A204.1 (cell line): Measurements from ENCODE around the gene RPRD1A.
"Not testable (repeated sequence)": the region's sequence is repeated elsewhere in the genome, so short reads cannot be mapped to it uniquely, and the experiment has no call there.

Experiments used
- FAIRE-seq: peaks from 2 replicates; lab custom pipeline; 2012; peaks lifted over from hg19 to GRCh38; lab: Jason Lieb, UNC

RPRD1A gene, protein sequence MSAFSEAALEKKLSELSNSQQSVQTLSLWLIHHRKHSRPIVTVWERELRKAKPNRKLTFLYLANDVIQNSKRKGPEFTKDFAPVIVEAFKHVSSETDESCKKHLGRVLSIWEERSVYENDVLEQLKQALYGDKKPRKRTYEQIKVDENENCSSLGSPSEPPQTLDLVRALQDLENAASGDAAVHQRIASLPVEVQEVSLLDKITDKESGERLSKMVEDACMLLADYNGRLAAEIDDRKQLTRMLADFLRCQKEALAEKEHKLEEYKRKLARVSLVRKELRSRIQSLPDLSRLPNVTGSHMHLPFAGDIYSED

DNA sequence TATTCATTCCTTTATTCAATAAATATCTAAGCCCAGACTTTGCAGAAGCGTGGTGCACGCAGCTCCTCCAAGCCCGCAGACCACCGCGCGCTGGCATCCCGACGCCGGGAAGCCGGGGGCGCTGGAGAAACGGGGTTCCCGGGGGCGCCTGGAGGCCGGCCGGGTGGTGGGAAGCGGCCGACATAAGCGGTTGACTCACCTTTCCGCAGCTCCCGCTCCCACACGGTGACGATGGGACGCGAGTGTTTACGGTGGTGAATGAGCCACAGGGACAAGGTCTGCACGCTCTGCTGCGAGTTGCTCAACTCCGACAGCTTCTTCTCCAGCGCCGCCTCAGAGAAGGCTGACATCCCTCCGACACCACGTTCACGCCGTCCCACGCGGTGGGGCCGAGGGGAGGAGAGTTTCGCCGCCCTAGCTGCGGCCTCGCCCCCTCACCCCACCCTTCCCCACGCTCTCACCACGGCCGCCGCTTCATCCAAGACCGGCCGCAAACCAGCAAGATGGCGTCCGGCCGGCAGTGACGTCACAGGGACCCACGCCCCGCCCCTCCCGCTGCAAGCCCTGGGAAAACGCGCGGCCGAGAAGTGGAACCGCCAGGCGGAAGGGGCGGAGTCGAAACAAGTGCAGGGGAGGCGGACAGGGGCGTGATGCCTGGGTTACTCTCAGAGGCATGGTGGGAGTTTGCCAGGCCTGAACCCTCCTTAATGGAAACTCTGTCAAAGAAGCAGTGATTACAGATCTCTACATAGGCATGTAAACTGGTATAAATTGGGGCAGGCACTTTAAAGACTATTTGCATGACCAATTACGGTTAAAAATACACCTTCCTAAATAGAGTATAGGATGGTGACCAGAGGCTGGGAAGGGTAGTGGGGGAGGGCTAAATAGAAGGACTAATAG lies at the start of gene RPRD1A:
TSS of gene RPRD1A (minus strand) at position 505 of the 903 bp plus-strand sequence. CDS start at position 350, 155 bp downstream.
- FAIRE-seq: peak; percentile 82

DNA sequence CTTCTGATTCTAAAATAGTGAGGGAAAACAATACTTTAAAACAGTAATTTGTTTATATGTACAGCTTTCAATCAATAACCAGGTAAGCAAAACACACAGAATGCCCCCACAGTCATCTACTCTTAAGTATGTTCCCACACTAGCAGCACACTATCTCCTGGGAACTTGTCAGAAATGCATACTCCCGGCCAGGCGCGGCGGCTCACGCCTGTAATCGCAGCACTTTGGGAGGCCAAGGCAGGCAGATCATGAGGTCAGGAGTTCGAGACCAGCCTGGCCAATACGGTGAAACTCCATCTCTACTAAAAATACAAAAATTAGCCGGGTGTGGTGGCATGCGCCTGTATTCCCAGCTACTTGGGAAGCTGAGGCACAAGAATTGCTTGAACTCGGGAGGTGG lies 49.4 kb upstream of the RPRD1A start:
- FAIRE-seq: not testable (repeated sequence)

DNA sequence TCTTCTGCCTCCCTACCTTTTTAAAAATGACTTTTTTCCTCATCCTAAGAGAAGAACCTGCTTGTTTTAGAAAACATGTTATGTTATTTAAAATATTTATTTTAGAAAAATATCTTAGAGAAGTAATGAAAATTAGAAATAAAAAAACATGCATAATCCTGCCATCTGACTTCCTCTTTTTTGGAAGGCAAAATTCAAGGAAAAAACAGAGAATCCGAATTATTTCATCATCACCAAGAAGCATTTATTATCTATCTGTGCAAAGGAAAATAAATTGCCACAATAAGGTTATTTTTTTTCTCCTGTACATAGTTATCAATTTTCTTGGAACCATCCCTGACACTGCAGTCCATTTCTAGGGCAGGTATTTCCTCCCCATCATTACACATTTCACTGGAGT lies 47.4 kb upstream of the RPRD1A start:
- FAIRE-seq: no peak

DNA sequence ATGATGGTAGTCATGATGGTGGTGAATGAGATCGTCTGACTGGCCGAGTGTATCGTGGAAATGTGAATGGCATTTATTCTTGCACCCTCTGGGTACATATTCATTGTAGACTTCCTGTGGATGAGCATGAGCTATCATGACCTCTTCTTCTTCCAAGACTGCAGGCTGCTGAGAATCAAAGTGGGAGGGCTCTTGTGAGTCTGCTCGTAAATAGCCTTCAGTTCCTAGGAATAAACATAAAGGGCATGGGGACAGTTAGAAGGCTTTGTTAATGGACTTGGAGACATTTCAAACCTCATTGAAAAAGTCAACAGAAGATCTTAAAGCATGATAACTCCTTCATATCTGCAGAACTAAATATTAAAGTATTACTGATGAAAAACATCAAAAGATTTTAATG lies 46.9 kb upstream of the RPRD1A start:
- FAIRE-seq: no peak

DNA sequence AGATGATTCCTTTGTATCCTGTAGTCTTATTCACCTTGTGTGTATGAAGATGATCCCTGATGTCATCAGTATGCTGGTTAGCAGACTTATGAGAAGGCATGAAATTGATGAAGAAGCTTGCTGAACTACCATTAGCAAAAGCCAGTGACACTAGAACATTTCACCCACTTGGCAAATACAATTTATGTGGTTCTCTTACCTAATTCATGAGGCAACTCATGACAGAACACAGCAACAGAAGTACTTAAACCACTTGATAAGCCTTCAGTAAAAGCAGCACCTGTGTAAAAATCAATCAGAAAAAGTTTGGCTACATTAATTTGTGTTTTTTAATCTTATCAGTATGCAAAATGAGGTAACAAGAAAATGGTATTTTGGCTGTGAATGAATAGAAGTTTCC lies 44.9 kb upstream of the RPRD1A start:
- FAIRE-seq: no peak

DNA sequence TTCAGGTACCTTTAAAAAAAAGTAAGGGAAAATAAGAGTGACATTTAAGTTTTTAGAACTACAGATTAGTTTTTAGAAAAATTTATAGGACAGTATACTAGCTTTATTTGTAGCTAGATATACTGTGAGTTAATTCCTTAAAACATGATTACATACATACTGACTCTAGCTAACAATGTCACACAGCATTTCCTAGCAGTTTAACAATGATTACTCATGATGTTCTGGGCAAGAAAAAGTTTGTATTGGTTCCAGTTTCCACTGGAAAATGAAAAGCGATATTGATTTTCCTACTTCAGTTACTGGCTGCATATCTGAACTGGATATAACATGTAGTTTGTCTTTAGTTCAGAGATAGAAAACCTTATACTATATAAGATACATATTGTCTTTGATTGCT lies 42.4 kb upstream of the RPRD1A start:
- FAIRE-seq: no peak

DNA sequence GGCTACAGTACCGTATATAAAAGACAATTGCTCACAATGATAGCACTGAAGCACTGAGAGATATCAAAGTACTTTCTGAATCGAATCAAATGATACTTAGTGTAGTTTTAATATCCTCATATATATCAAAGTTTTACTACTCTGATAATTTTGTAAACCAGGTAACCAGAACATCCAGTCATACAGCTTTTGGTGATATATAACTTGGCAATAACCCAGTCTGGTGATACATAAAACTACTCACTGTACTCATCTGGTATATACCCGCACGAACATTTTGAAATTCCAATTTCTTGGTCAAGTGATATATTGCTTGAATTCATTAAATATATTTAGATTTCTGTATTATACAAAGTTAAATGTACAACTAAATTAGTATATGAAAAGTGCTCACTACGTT lies 41.2 kb upstream of the RPRD1A start:
- no peak for FAIRE-seq

DNA sequence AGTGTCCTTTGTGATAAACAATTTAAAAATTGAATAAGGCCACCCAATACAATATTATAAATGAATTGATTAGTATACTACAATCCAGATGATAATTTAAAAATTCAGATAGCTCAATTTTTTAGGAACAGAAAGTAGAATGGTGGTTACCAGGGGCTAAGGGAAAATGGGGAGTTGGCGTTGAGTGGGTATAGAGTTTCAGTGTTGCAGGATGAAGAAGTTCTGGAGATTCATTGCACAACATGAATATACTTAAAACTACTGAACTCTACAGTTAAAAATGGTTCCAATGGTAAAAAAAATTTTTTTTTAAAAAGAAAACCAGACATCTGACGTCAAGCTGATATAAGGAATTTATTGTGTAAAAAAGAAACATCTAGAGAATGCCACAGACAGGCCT lies 40.8 kb upstream of the RPRD1A start:
- no peak for FAIRE-seq

DNA sequence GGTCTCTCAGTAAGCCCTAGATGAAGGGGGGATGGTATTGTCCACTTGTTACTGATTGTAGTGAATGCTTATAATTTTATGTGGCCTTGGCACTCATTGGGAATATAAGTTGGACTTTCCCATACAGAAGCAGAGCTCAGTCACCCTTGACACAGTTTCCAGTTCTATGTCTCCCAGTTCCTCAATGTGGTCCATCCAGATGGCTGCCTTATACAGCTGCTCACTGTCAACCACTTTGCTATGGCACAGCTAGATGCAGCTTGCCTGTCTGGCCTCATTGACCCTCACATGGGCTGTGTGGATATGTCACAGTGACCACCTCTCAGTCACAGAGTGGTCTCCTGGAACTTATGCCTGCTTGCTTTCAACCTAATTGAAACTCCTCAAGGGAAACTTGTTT lies 40.1 kb upstream of the RPRD1A start:
- no peak for FAIRE-seq

DNA sequence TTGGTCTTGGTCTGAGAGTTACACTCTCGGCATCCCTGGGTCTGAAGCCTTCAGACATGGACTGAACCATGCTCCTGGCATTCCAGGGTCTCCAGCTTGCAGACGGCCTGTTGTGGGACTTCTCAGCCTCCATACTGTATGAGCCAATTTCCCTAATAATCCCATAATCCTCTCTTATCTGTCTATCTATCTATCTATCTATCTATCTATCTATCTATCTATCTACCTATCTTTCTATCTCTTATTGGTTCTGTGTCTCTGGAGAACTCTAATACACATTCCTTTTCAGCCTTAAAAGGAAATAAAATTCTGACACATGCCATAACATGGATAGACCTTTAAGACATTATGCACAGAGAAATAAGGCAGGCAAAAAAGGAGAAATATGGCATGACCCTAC lies 37.4 kb upstream of the RPRD1A start:
- no peak for FAIRE-seq

DNA sequence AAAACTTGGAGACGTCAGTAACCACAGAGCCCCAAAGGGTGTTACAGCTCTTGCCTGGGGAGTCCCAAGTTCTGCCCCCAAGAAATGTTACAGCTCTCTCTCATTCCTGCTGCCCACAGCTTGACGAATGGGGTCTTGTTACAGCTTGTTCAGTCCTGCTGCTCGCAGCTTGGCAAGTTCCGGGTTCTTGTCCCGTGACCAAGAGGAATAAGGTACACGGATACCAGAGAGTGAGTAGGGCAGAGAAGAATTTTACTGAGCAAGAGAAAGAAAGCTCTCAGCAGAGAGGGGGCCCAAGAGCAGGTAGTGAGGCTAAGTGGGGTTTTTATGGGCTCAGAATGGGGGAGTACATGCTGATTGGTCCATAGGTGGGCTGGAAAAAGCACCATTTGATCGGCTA lies 34.6 kb upstream of the RPRD1A start:
- FAIRE-seq: no peak

DNA sequence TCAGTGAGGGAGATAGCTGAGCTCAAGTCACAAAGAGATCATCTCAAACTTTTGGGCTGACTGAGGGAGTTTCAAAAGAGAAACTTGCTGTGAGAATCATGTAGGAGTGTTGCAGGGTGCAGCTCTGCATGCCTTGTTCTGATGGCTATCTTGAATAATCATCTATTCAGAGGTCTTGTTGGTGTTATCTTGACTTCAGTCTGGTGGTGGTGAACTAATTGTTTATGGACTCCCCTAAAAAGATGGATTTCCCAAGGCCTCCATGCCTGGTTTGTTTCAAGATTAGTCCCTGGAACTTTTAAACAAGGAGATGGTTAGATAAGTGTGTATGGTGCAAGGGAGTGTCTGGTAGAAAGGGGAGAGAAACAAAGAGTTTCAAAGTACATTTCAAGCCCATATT lies 32.0 kb upstream of the RPRD1A start:
- FAIRE-seq: no peak

DNA sequence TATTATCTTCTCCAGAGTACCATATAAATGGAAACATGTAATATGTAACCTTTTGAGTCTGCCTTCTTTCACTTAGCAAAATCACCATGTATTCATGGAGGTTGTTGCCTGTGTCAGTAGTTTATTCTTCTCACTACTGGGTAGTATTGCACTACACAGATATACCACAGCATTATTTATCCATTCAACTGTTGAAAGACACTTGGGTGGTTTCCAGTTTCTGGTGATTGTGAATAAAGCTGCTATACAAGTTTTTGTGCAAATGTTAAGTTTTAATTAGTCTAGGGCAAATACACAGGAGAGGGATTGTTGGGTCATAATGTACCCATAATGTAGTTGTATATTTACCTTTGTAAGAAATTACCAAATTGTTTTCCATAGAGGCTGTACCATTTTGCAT lies 29.6 kb upstream of the RPRD1A start:
- FAIRE-seq: no peak

DNA sequence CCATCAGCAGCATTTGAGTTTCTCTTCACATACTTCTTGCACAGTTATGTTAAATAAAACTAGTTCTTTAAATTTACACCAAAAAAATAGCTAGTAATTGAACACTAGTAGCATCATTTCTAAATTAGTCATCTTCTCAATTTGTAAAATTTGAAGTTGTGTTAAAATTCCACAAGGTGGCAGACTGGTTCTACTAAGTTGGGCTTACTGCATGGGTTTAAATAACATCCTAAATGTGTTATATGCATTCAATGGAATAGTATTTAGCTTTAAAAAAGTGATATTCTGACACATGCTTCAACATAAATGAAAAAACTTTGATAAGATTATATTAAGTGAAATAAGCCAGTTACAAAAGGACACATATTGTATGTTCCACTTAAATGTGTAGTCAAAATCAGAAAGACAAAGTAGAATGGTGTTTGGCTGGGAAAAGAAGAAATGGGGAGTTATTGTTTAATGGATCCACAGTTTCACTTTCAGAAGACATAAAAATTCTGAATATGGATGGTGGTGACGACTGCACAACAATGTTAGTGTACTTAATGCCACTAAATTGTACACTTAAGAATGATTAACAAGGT lies 28.7 kb upstream of the RPRD1A start:
- FAIRE-seq: peak; percentile 99

DNA sequence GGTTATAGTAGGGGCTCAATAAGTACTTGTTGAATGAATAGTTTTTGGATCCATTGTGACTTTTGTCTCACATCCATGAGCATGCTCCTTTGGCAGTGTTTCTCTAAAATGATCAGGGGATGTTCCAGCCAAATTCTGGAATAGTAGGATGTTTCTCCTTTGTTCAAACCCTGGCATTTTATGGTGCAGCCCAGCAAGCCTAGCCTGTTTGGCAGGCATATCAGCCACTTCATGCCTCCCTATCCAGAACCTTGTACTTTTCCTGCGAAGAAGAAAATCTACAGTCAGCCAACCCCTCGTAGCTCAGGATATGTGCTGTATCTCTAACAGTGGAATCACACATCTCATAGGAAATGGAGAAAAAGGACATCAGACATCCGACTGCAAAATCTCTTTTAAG lies 27.1 kb upstream of the RPRD1A start:
- no peak for FAIRE-seq

DNA sequence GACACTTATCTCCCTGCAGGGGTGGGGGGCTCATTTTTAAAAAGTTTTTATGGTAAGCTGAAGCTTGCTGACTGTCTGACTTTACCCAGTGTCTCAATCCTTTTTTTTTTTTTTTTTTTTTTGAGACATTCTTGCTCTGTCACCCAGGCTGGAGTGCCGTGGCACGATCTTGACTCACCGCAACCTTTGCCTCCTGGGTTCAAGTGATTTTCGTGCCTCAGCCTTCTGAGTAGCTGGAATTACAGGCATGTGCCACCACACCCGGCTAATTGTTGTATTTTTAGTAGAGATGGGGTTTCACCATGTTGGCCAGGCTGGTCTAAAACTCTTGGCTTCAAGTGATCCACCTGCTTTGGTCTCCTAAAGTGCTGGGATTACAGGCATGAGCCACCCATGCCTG lies 24.8 kb upstream of the RPRD1A start:
- not testable (repeated sequence) for FAIRE-seq

DNA sequence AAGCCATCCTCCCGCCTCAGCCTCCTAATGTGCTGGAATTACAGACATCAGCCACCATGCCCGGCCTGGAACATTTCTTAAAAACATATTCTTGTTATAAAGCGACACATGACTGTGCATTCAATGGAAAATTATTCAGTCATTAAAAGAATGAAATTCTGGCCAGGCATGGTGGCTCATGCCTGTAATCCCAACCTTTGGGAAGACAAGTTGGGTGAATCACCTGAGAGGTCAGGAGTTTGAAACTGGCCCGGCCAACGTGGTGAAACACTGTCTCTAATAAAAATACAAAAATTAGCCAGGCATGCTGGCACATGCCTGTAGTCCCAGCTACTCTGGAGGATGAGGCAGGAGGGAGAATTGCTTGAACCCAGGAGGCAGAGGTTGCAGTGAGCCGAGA lies 21.6 kb upstream of the RPRD1A start:
- no peak for FAIRE-seq

DNA sequence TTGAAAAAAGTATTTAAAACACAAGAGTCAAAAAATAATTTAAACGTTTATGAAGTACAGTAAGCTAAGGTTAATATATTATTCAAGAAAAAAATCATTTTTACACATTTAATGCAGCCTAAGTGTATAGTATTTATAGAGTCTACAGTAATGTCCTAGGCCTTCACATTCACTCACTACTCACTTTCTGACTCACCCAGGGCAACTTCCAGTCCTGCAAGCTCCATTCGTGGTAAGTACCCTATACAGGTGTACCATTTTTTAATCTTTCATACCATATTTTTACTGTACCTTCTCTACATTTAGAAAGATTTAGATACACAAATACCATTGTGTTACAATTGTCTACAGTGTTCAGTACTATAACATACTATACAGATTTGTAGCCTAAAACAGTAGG lies 20.9 kb upstream of the RPRD1A start:
- FAIRE-seq: no peak

DNA sequence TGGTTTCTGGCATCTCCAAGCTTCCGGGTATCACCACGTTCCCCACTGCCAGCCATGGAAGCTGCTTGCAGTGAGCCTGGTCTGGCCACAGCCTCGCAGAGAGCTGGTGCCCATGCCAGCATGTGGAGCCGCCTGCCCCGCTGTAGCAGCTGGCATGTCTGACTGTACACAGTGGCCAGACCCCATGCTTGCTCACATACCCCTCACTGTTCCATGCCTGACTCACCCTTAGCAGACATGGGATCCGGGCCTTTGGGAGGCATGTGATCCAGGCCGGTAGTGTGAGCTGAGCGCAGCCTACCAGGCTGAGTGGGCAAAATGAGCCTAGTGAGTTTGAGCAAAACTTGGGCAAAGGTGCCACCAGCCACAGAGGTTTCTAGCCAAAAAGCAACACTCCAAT lies 18.8 kb upstream of the RPRD1A start:
- FAIRE-seq: no peak

DNA sequence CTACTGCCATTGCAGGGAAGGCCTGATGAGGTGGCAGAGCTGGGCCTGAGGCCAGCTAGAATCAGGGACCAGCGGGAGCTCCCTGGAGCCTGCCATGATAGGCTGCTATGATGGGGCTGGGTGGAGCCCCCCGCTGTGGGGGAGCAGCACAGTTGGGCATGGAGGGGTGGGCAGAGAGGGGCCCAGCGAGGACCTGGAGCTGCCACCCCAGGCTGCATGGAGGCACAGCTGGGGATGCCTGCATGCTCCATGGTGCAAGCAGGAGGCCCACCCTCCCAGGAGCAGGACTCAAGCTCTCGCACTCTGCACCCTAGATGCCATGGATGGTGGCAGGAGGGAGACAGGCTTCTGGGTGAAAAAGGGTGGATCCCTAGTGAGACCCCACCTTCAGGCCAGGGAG lies 17.8 kb upstream of the RPRD1A start:
- no peak for FAIRE-seq

DNA sequence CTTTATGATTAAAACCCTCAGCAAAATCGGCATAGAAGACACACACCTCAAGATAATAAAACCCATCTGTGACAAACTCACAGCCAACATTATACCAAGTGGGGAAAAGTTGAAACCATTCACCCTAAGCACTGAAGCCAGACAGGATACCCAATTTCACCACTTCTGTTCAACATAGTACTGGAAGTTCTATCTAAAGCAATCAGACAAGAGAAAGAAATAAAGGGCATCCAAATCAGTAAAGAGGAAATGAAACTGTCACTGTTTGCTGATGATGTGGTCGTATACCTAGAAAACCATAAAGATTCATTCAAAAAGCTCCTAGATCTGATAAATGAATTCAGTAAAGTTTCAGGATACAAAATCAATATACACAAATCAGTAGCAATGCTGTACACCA lies 16.4 kb upstream of the RPRD1A start:
- no peak for FAIRE-seq

DNA sequence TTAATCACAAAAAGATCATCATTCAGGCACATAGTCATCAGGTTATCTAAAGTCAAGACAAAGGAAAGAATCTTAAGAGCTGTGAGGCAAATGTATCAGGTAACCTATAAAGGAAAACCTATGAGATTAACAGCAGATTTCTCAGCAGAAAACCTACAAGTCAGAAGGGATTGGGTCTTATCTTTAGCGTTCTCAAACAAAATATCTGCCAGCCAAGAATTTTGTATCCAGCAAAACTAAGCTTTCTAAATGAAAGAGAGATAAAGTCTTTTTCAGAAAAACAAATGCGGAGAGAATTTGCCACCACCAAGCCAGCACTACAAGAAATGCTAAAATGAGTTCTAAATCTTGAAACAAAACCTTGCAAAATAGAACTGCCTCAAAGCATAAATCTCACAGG lies 13.8 kb upstream of the RPRD1A start:
- not testable (repeated sequence) for FAIRE-seq

DNA sequence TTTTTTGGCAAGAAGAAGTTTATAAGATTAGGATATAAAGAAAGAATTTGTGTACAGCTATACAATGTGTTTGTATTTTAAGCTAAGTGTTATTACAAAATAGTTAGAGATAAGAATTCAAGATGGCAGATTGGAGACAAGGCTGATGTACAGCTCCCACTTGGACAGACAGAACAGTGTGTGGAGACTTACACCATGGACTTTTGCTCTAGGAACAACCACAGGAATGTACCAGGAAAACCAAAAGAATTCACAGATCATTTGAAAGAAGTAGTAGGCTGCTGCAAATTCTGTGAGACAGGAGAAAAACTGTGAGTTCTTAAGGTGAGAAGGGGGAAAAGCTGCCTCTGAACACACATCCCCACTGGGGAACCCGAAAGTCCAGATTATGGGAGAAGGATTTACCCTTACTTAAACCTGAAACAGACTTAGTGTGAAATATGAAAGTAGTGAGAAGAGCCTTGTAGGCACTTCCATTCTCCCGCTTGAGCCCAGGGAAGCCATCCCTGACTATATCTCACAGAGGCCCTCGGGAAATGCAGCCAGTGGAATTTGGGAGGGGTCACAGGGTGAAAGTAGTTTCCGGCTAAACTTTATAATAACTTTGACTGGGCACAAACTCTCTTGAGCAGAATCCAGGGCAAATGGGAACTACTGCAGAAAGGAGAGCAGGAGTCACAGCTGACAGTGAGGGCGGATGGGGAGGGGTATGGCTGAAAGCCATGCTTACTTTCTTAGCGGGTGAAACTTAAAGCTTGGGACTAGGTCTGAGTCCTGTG lies 11.6 kb upstream of the RPRD1A start:
- FAIRE-seq: no peak
